Measurements from ENCODE around the gene RILPL2.

The RILPL2 gene

GRCh38 chr12:123449249-123449733 is 12.8 kb upstream of the RILPL2 start:
- H3K4me3 ChIP-seq (ENCODE audit: low read depth, low read length) = no peak overlapping the region
- peak; percentile 41 for DNase-seq (ENCODE audit: low read depth)
- TF ChIP-seq CTCF (conservative IDR thresholded peaks at IDR 0.05; ENCODE audit: low read depth, low read length) = no peak

- no peak for TF ChIP-seq CTCF (conservative IDR thresholded peaks at IDR 0.05; ENCODE audit: low read depth, low read length)
- DNase-seq (ENCODE audit: low read depth) = no peak
- H3K4me3 ChIP-seq (ENCODE audit: low read depth, low read length) = no peak overlapping the region
These were observed 9.8 kb upstream of the RILPL2 start for GRCh38 chr12:123446333-123446713.

- H3K4me3 ChIP-seq (ENCODE audit: low read depth, low read length) = no peak overlapping the region
- no peak for TF ChIP-seq CTCF (conservative IDR thresholded peaks at IDR 0.05; ENCODE audit: low read depth, low read length)
- peak; percentile 61 for DNase-seq (ENCODE audit: low read depth)
These were observed 9.2 kb upstream of the RILPL2 start for GRCh38 chr12:123445388-123446332.

- TF ChIP-seq CTCF (conservative IDR thresholded peaks at IDR 0.05; ENCODE audit: low read depth, low read length) = no peak
- H3K4me3 ChIP-seq (ENCODE audit: low read depth, low read length) = no peak overlapping the region
- DNase-seq (ENCODE audit: low read depth) = peak; percentile 77
These were observed 7.9 kb upstream of the RILPL2 start for GRCh38 chr12:123444092-123445026.

- TF ChIP-seq CTCF (conservative IDR thresholded peaks at IDR 0.05; ENCODE audit: low read depth, low read length) = no peak
- no peak for DNase-seq (ENCODE audit: low read depth)
- H3K4me3 ChIP-seq (ENCODE audit: low read depth, low read length) = no peak overlapping the region
These were observed 6.3 kb upstream of the RILPL2 start for GRCh38 chr12:123442774-123443173.

- no peak for TF ChIP-seq CTCF (conservative IDR thresholded peaks at IDR 0.05; ENCODE audit: low read depth, low read length)
- H3K4me3 ChIP-seq (ENCODE audit: low read depth, low read length) = no peak overlapping the region
- no peak for DNase-seq (ENCODE audit: low read depth)
These were observed 5.2 kb upstream of the RILPL2 start for GRCh38 chr12:123441523-123442164.

All from choroid plexus epithelial cell (primary cell).